B cell (primary cell): ENCODE data around the gene EBF3. TPM values are rescaled to one million over a fixed set of nuclear protein-coding genes. Genes with fewer than 3 reads are reported as not detected.

Experiments used
- ATAC-seq: fragments of 200-7000 bp; cut with Tn5 transposase; one replicate; pipeline ENCODE4 v1.10.0; 2021; ENCODE audit warnings: low read depth, mild to moderate bottlenecking, moderate number of reproducible peaks, moderate library complexity
- CTCF ChIA-PET: fragments of 350-600 bp; sonication (Branson Sonifier 250); formaldehyde crosslinking; loops from one replicate; lab custom pipeline; 2021; ENCODE audit warnings: antibody characterized with exemption, inconsistent platforms; lab: Charles Lee
- POLR2A ChIA-PET: fragments of 350-600 bp; sonication (Branson Sonifier 250); formaldehyde crosslinking; loops from one replicate; lab custom pipeline; 2021; ENCODE audit warnings: antibody characterized with exemption; lab: Charles Lee
- DNase-seq: peaks from one replicate; pipeline ENCODE4 v3.0.0; 2013
- H2AFZ ChIP-seq: 2 replicates; pipeline ENCODE4 v1.6.1; 2012; ENCODE audit warnings: mild to moderate bottlenecking, low read depth, low read length; ENCODE audit not compliant: insufficient read depth, poor library complexity, severe bottlenecking
- H3K27ac ChIP-seq, 2 donors: 1 replicate in 1 of 2; 2 replicates in 1 of 2; pipeline ENCODE4 v1.5.1; 2012 to 2013; ENCODE audit warnings: low read length in 2 of 2, mild to moderate bottlenecking in 2 of 2, moderate library complexity in 1 of 2
- H3K27me3 ChIP-seq, 4 experiments: fragments of 200-600 bp in 1 of 4; sonication (generic) in 1 of 4; replicated peaks in 1 of 4; 1 replicate in 2 of 4; 2 replicates in 2 of 4; pipeline versions ENCODE4 v1.6.1 to v1.7.0; 2013 to 2016; ENCODE audit warnings: low read length in 3 of 4, mild to moderate bottlenecking in 2 of 4, mixed read lengths in 1 of 4, moderate library complexity in 1 of 4; ENCODE audit not compliant: insufficient read depth in 4 of 4, control insufficient read depth in 3 of 4; ENCODE audit errors: control extremely low read depth in 1 of 4
- H3K36me3 ChIP-seq, 2 experiments: replicated peaks in 1 of 2; 1 replicate in 1 of 2; 2 replicates in 1 of 2; pipeline versions ENCODE4 v1.6.1 to v1.7.1; 2013; ENCODE audit warnings: low read length in 1 of 2; ENCODE audit not compliant: insufficient read depth in 2 of 2, control insufficient read depth in 1 of 2; ENCODE audit errors: control extremely low read depth in 1 of 2, extremely low read depth in 1 of 2
- H3K4me1 ChIP-seq, 2 donors: fragments of 200-600 bp in 1 of 2; sonication (generic) in 1 of 2; 1 replicate in 1 of 2; 2 replicates in 1 of 2; pipeline versions ENCODE4 v1.5.1 to v1.6.1; 2013 to 2017; ENCODE audit warnings: low read length in 2 of 2; ENCODE audit not compliant: control insufficient read depth in 2 of 2, insufficient read depth in 2 of 2
- H3K4me2 ChIP-seq: replicated peaks from 2 replicates; pipeline ENCODE3; 2012; ENCODE audit warnings: mild to moderate bottlenecking, low read depth, low read length; ENCODE audit not compliant: poor library complexity, severe bottlenecking
- H3K4me3 ChIP-seq, 5 experiments: fragments of 200-600 bp in 1 of 5; sonication (generic) in 1 of 5; 1 replicate in 3 of 5; 2 replicates in 2 of 5; pipeline versions ENCODE4 v1.5.1 to v1.7.0; 2011 to 2016; ENCODE audit warnings: low read length in 4 of 5, mild to moderate bottlenecking in 4 of 5, low read depth in 2 of 5, control low read depth in 1 of 5, moderate library complexity in 1 of 5; ENCODE audit not compliant: insufficient read depth in 1 of 5; ENCODE audit errors: control extremely low read depth in 1 of 5, extremely low read depth in 1 of 5
- H3K79me2 ChIP-seq: fragments of 200-600 bp; sonication (generic); one replicate; pipeline ENCODE4 v1.6.0; 2016; ENCODE audit warnings: low read length; ENCODE audit not compliant: control insufficient read depth, insufficient read depth
- H3K9ac ChIP-seq: fragments of 200-600 bp; sonication (generic); 2 replicates; pipeline ENCODE4 v1.6.1; 2017; ENCODE audit warnings: mild to moderate bottlenecking, low read length, moderate library complexity
- H3K9me3 ChIP-seq, 3 donors: one replicate each; pipeline versions ENCODE4 v1.6.1 to v1.7.1; 2013; ENCODE audit warnings: low read length in 2 of 3; ENCODE audit not compliant: control insufficient read depth in 2 of 3, insufficient read depth in 1 of 3; ENCODE audit errors: control extremely low read depth in 1 of 3
- H4K20me1 ChIP-seq: 2 replicates; pipeline ENCODE4 v1.6.0; 2012; ENCODE audit warnings: mild to moderate bottlenecking, low read length; ENCODE audit not compliant: insufficient read depth, control insufficient read depth, poor library complexity, severe bottlenecking
- H3K27ac Mint-ChIP-seq: one replicate; pipeline ENCODE4 v1.8.0; 2021; ENCODE audit warnings: mixed read lengths
- H3K27me3 Mint-ChIP-seq: one replicate; pipeline ENCODE4 v1.8.0; 2021; ENCODE audit warnings: mixed read lengths
- H3K4me1 Mint-ChIP-seq: one replicate; pipeline ENCODE4 v1.8.0; 2021; ENCODE audit warnings: mixed read lengths
- H3K4me3 Mint-ChIP-seq: one replicate; pipeline ENCODE4 v1.8.0; 2021; ENCODE audit warnings: mixed read lengths
- H3K9me3 Mint-ChIP-seq: one replicate; pipeline ENCODE4 v1.8.0; 2022; ENCODE audit warnings: mixed read lengths; ENCODE audit not compliant: insufficient read depth
- EZH2 ChIP-seq: IDR thresholded peaks from 2 replicates; pipeline ENCODE4 v1.6.1; 2012; ENCODE audit warnings: borderline replicate concordance, low read depth, mild to moderate bottlenecking, moderate library complexity, low read length; ENCODE audit not compliant: insufficient read depth, poor library complexity, severe bottlenecking
- WGBS: methylation state at CpG from one replicate; pipeline ENCODE4 v1.1.5; 2013; ENCODE audit warnings: missing lambda C conversion rate; ENCODE audit not compliant: insufficient coverage; 5-methylcytosine and 5-hydroxymethylcytosine counted together
- intact Hi-C: fragments of 100-400 bp; cut with micrococcal nuclease; formaldehyde crosslinking; loops from one replicate; pipeline ENCODE4 v1.10.0; 2022
- polyA plus RNA-seq: library from polyadenylated mRNA; depleted of rRNA; stranded (reverse); fragments of >200 nt; gene quantifications from 2 replicates; pipeline ENCODE4 v1.2.3, GENCODE V29; 2012
- total RNA-seq, 2 donors: library from RNA; stranded (reverse); fragments of 120-200 nt in 1 of 2; gene quantifications; 1 replicate in 1 of 2; 2 replicates in 1 of 2; pipeline versions ENCODE4 v1.2.3 to v1.2.4, GENCODE V29; 2013 to 2022
- TF ChIP-seq, protein P1 (sequence below): fragments of 200-600 bp; IDR thresholded peaks from one replicate; pipeline ENCODE4 v1.8.0; 2022; ENCODE audit warnings: antibody characterized with exemption, mild to moderate bottlenecking

Gene EBF3
- total and polyA plus RNA-seq, 2 donors (not counting 1 experiment from before 2014, with no cell fraction given) = not detected

DNA sequence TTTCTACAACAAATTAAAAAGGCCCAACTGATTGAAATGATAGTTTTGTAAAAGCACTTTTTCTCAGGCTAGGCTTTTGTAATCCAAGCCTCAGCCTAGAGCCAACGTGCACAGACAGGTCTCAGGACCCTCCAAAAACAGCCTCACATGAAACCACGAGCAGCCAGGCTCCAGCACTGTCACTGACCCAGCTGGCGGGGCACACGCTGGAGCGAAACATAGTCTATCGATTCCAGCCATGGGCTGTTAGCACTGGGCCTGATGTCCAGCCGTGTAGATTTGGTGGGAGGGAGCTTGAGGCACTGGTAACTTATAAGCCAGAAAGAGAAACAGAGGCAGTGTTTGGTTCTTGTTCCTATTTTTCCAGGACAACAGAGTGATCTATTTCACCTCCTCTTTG lies 104.5 kb downstream of the EBF3 start:
- intact Hi-C loops = no loop called here
- Histone ChIP-seq H4K20me1 (no peaks in the 10 kb centered on the region), H3K79me2 (no peaks in the 10 kb centered on the region), H3K36me3 (no peaks in the 10 kb centered on the region), H3K27ac (no peak overlapping the region), H3K9me3 (peaks cover 0 to 14% (median 0%) of the 10 kb centered on the region in 3 donors), H3K4me1 (no peaks in the 10 kb centered on the region), H3K9ac (no peak overlapping the region), H3K4me2 (no peak overlapping the region), H3K4me3 (no peak overlapping the region), H2AFZ (no peak overlapping the region), H3K27me3 (no peaks in the 10 kb centered on the region)
- no peak for ATAC-seq
- Mint-ChIP-seq H3K4me1 (no peaks in the 10 kb centered on the region), H3K27ac (no peak overlapping the region), H3K27me3 (no peaks in the 10 kb centered on the region), H3K9me3 (no peaks in the 10 kb centered on the region), H3K4me3 (no peak overlapping the region)
- ChIA-PET POLR2A (no interaction called here), CTCF (no interaction called here)
- WGBS = 100% methylated on average over 1 of the region's 7 CpGs
- TF ChIP-seq, protein P1, sequence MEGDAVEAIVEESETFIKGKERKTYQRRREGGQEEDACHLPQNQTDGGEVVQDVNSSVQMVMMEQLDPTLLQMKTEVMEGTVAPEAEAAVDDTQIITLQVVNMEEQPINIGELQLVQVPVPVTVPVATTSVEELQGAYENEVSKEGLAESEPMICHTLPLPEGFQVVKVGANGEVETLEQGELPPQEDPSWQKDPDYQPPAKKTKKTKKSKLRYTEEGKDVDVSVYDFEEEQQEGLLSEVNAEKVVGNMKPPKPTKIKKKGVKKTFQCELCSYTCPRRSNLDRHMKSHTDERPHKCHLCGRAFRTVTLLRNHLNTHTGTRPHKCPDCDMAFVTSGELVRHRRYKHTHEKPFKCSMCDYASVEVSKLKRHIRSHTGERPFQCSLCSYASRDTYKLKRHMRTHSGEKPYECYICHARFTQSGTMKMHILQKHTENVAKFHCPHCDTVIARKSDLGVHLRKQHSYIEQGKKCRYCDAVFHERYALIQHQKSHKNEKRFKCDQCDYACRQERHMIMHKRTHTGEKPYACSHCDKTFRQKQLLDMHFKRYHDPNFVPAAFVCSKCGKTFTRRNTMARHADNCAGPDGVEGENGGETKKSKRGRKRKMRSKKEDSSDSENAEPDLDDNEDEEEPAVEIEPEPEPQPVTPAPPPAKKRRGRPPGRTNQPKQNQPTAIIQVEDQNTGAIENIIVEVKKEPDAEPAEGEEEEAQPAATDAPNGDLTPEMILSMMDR = no peak
- TF ChIP-seq EZH2 = no peak
- no peak for DNase-seq

DNA sequence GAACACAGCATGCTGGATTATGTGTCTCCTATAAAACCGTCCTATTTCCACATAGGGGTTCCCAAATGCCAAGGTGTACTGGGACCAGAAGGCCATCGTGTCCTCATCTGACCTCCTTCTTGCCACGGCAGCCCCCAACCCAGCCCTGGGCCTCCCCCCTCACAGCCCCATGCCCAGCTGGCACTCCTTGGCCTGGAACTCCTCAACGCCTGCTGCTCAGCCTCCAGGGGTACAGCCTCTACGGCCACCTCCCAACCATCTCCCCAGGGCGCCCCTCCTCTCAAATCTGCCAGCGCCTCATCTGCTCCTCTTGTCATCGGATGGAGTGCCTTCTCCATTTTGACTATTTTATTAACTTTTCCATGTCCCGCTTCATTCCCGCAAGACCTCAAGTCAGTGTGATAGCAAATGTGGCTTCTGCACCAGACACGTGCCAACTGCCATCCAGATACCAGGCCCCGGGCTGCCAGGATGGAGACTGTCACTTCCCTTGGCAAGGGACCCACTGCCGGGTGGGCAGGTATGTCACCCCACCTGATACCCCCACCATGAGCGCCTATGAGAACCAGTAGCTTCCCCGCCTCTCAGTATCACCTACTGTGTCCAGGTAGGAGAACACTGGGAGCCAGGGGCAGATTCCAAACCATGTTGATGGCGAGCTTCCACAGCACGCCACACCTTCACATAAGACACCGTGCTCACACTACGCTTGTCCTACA lies 106.7 kb downstream of the EBF3 start:
- Histone ChIP-seq H3K9me3 (peaks cover 0 to 14% (median 0%) of the 10 kb centered on the region in 3 donors), H3K4me2 (no peak overlapping the region), H3K27me3 (peaks cover 0 to 3% (median 0%) of the 10 kb centered on the region in 4 experiments), H3K9ac (no peak overlapping the region), H3K4me3 (no peak overlapping the region), H3K36me3 (no peaks in the 10 kb centered on the region), H2AFZ (no peak overlapping the region), H3K4me1 (no peaks in the 10 kb centered on the region), H4K20me1 (no peaks in the 10 kb centered on the region), H3K79me2 (no peaks in the 10 kb centered on the region), H3K27ac (no peak overlapping the region)
- H3K9me3 Mint-ChIP-seq = no peaks in the 10 kb centered on the region
- 93% methylated on average over 13 of the region's 19 CpGs for WGBS
- ATAC-seq (no peak), DNase-seq (no peak)
- no peaks in the 10 kb centered on the region for H3K27me3 Mint-ChIP-seq
- no peaks in the 10 kb centered on the region for H3K4me1 Mint-ChIP-seq
- ChIA-PET CTCF (no interaction called here), POLR2A (no interaction called here)
- intact Hi-C loops = no loop called here
- no peak overlapping the region for H3K27ac Mint-ChIP-seq
- no peak overlapping the region for H3K4me3 Mint-ChIP-seq
- TF ChIP-seq EZH2 = no peak
- TF ChIP-seq, protein P1 = no peak
